ENCODE results near the gene XPO1.
"Not testable (repeated sequence)": the region's sequence is repeated elsewhere in the genome, so short reads cannot be mapped to it uniquely, and the experiment has no call there.

GRCh38 chr2:61586928-61587327, 48.8 kb upstream of the XPO1 start:
- TF ChIP-seq CTCF, POLR2A, POLR2AphosphoS5 (IDR thresholded peaks at IDR 0.05): not testable (repeated sequence)

Measured in prostate gland (tissue), 2 donors.